IPS-20b (cell line): ENCODE data around the gene MAST4.

Experiments used
- H3K27ac ChIP-seq: one replicate; pipeline ENCODE4 v1.5.1; 2013; ENCODE audit warnings: low read length
- H3K27me3 ChIP-seq: 2 replicates; pipeline ENCODE4 v1.6.1; 2013; ENCODE audit warnings: mild to moderate bottlenecking, low read length, inconsistent platforms; ENCODE audit not compliant: insufficient read depth
- H3K36me3 ChIP-seq: 2 replicates; pipeline ENCODE4 v1.6.1; 2013; ENCODE audit warnings: low read depth, mild to moderate bottlenecking, inconsistent platforms, low read length, moderate library complexity; ENCODE audit not compliant: insufficient read depth
- H3K4me1 ChIP-seq: 2 replicates; pipeline ENCODE4 v1.6.1; 2013; ENCODE audit warnings: mild to moderate bottlenecking, control low read depth, inconsistent platforms, low read length, moderate library complexity; ENCODE audit not compliant: insufficient read depth
- H3K4me3 ChIP-seq: 2 replicates; pipeline ENCODE4 v1.5.1; 2013; ENCODE audit warnings: mild to moderate bottlenecking, low read length, inconsistent platforms
- H3K9ac ChIP-seq: 2 replicates; pipeline ENCODE4 v1.6.1; 2013; ENCODE audit warnings: low read depth, mild to moderate bottlenecking, inconsistent platforms, low read length, moderate library complexity
- H3K9me3 ChIP-seq: 2 replicates; pipeline ENCODE4 v1.6.1; 2013; ENCODE audit warnings: mild to moderate bottlenecking, low read depth, low read length, inconsistent platforms; ENCODE audit not compliant: insufficient read depth

Gene MAST4

DNA sequence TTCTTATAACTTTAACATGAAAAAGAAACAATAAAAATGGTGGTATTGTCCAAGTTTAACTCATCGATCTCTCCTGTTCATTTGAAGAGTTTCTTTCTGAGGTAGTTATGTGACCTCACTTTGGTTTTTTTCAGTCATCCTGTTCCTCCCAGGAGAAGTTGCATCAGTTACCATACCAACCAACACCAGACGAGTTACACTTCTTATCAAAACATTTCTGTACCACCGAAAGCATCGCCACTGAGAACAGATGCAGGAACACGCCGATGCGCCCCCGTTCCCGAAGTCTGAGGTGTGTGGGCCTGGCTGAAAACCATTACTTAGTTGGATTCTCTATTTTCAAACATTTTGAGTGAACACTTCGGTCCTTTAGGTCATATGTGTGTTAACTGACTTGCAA, 504.1 kb downstream of the MAST4 start:
- Histone ChIP-seq H3K4me3 (no peak overlapping the region), H3K9ac (no peak overlapping the region)

GRCh38 chr5:67102708-67103107, 506.5 kb downstream of the MAST4 start:
- H3K4me3 ChIP-seq: no peak overlapping the region
- no peaks in the 10 kb centered on the region for H3K9me3 ChIP-seq
- H3K9ac ChIP-seq: no peak overlapping the region
- H3K36me3 ChIP-seq: no peaks in the 10 kb centered on the region
- H3K4me1 ChIP-seq: 0 out of 2 replicates have a peak, but pooled peaks cover 3% of the 10 kb centered on the region
- H3K27ac ChIP-seq: no peak overlapping the region
- H3K27me3 ChIP-seq: no peaks in the 10 kb centered on the region

More for the DNA sequence above, 504.1 kb downstream of the MAST4 start:
- Histone ChIP-seq H3K9me3 (no peaks in the 10 kb centered on the region), H3K4me1 (peaks cover 5% of the 10 kb centered on the region), H3K36me3 (no peaks in the 10 kb centered on the region), H3K27ac (no peak overlapping the region), H3K27me3 (no peaks in the 10 kb centered on the region)

DNA sequence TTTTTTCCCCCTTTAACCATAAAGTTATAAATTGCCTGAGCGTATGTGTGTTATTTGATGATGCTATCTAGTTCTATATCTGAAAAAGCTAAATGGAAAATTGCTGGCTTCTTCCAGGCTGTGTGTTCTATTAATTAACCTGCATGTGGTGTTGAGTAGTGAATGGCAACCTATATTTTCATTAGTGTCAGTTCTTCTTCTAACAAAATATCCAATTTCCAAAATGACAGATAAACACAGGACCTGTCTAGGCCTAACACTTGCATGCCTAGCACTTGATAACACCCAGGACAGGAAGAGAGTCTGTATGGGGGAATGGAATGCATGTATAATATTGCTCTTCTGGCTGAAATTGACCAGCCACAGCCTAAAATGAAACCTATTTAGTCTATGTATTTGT, 508.7 kb downstream of the MAST4 start:
- H3K4me3 ChIP-seq: no peak overlapping the region
- H3K9ac ChIP-seq: no peak overlapping the region
- no peak overlapping the region for H3K27ac ChIP-seq
- no peaks in the 10 kb centered on the region for H3K36me3 ChIP-seq
- H3K4me1 ChIP-seq: 0 out of 2 replicates have a peak, but pooled peaks cover 3% of the 10 kb centered on the region
- no peaks in the 10 kb centered on the region for H3K9me3 ChIP-seq
- H3K27me3 ChIP-seq: no peaks in the 10 kb centered on the region

- Histone ChIP-seq H3K27me3 (no peaks in the 10 kb centered on the region), H3K4me1 (0 out of 2 replicates have a peak, but pooled peaks cover 3% of the 10 kb centered on the region), H3K27ac (no peak overlapping the region), H3K36me3 (no peaks in the 10 kb centered on the region), H3K9me3 (no peaks in the 10 kb centered on the region), H3K4me3 (no peak overlapping the region), H3K9ac (no peak overlapping the region)
Observed at GRCh38 chr5:67105270-67105669, 509.1 kb downstream of the MAST4 start.

DNA sequence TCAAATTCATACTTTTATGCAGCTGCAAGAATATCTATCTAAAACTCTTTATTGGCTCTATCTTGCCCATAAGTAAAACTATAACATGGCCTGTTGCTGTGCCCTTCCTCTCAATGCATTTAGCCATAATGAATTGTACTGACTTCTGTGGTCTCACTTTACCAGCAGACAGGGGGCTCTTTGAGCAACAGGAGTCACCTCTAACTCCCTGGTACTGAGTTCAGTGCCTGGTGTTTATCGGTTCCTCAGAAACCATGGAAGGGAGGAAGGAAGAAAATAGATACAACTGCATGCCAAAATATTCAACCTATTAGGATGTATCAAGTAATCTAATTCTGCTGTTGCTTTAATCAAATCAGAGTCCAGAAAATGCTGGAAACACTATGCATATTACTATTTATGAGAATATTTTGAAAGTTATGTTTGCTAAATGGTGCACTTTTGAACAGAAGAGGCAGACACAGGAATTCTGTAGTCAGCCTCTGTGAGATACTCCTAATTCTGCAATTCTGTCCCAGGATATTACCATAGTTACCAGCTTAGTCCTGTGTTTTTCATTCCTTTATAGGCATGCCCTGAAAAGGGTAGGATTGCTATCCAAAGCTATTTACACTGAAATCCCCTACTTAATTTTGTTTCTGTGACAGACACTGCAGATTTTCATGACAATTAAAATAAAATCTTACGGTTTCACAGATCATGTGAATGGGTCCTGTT, 510.6 kb downstream of the MAST4 start:
- Histone ChIP-seq H3K4me3 (no peak overlapping the region), H3K4me1 (0 out of 2 replicates have a peak, but pooled peaks cover 3% of the 10 kb centered on the region), H3K36me3 (no peaks in the 10 kb centered on the region), H3K27me3 (no peaks in the 10 kb centered on the region), H3K27ac (no peak overlapping the region), H3K9ac (no peak overlapping the region), H3K9me3 (no peaks in the 10 kb centered on the region)

DNA sequence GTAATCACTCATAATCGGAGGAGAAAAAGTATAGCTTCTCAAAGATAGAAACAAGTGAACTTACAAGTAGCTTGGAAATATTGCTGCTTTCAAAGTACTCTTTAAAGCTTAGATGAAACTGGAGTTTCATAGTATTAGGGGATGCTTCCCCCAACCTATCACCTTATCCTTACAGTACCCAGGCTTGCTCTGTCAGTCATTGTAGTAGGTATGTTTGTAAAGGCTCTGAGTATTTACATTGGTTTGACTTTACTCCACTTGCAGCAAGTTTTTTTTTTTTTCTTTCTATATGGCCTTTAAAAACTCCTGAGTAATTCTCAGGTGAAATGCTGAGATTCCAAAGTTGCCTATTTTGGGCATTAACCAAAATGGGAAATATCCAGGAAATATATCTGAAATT, 515.6 kb downstream of the MAST4 start:
- no peaks in the 10 kb centered on the region for H3K27me3 ChIP-seq
- 0 out of 2 replicates have a peak, but pooled peaks cover 3% of the 10 kb centered on the region for H3K4me1 ChIP-seq
- H3K9me3 ChIP-seq: no peaks in the 10 kb centered on the region
- no peak overlapping the region for H3K9ac ChIP-seq
- no peak overlapping the region for H3K4me3 ChIP-seq
- H3K36me3 ChIP-seq: no peaks in the 10 kb centered on the region
- no peak overlapping the region for H3K27ac ChIP-seq

GRCh38 chr5:67115246-67115645, 519.1 kb downstream of the MAST4 start:
- no peak overlapping the region for H3K9ac ChIP-seq
- H3K4me3 ChIP-seq: no peak overlapping the region
- H3K4me1 ChIP-seq: no peaks in the 10 kb centered on the region
- no peaks in the 10 kb centered on the region for H3K9me3 ChIP-seq
- H3K36me3 ChIP-seq: no peaks in the 10 kb centered on the region
- no peak overlapping the region for H3K27ac ChIP-seq
- H3K27me3 ChIP-seq: no peaks in the 10 kb centered on the region

DNA sequence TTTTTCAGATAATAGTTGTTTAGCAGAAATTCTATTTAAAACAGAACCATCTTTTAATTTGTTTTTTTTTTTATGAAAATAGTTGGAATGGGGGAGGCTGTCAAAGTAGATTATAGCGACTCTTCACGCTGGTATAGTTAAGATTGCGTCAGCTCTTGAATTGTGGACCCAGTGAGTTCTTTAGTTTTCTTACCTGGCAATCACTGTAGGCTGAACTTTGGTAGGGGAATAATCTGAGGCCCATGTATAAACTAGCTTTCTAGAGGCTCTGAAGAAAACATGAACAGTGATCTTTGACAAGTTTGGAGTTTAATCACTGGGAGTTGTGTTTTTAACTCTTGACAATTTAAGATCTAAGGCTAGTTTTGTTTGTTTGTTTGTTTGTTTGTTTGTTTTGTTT, 519.6 kb downstream of the MAST4 start:
- no peaks in the 10 kb centered on the region for H3K9me3 ChIP-seq
- H3K27me3 ChIP-seq: no peaks in the 10 kb centered on the region
- no peak overlapping the region for H3K9ac ChIP-seq
- H3K4me1 ChIP-seq: no peaks in the 10 kb centered on the region
- no peak overlapping the region for H3K4me3 ChIP-seq
- no peak overlapping the region for H3K27ac ChIP-seq
- H3K36me3 ChIP-seq: no peaks in the 10 kb centered on the region

- Histone ChIP-seq H3K9ac (no peak overlapping the region), H3K27ac (no peak overlapping the region), H3K4me3 (no peak overlapping the region), H3K27me3 (no peaks in the 10 kb centered on the region), H3K4me1 (no peaks in the 10 kb centered on the region), H3K36me3 (no peaks in the 10 kb centered on the region), H3K9me3 (no peaks in the 10 kb centered on the region)
Observed at GRCh38 chr5:67118050-67118620, 521.9 kb downstream of the MAST4 start.

GRCh38 chr5:67119010-67119409, 522.8 kb downstream of the MAST4 start:
- no peaks in the 10 kb centered on the region for H3K4me1 ChIP-seq
- H3K9me3 ChIP-seq: no peaks in the 10 kb centered on the region
- H3K27ac ChIP-seq: no peak overlapping the region
- H3K9ac ChIP-seq: no peak overlapping the region
- H3K4me3 ChIP-seq: no peak overlapping the region
- H3K36me3 ChIP-seq: no peaks in the 10 kb centered on the region
- no peaks in the 10 kb centered on the region for H3K27me3 ChIP-seq

DNA sequence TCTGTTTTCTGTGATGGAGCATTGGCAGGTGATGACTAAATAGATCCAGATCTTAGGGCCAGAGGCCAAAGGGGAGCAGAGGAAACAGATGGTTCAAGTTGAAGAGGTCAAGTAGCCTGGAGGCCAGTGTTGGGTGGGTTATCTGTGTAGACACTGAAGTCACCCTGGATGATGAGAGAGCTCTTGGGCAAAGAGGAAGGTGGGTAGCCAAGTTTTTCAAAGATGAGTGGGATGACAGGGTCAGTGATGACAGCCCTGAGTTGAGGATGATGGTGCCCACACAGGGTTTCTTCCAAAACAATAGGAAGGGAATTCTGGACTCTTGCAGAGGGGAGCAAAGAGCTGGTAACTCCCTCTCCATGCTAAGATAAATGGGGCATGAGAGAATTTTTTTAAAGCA, 523.8 kb downstream of the MAST4 start:
- Histone ChIP-seq H3K27me3 (no peaks in the 10 kb centered on the region), H3K4me3 (no peak overlapping the region), H3K9me3 (no peaks in the 10 kb centered on the region), H3K4me1 (no peaks in the 10 kb centered on the region), H3K27ac (no peak overlapping the region), H3K36me3 (no peaks in the 10 kb centered on the region), H3K9ac (no peak overlapping the region)

GRCh38 chr5:67123819-67124218, 527.6 kb downstream of the MAST4 start:
- H3K9ac ChIP-seq: no peak overlapping the region
- no peaks in the 10 kb centered on the region for H3K27me3 ChIP-seq
- no peak overlapping the region for H3K4me3 ChIP-seq
- H3K4me1 ChIP-seq: no peaks in the 10 kb centered on the region
- no peaks in the 10 kb centered on the region for H3K9me3 ChIP-seq
- no peaks in the 10 kb centered on the region for H3K36me3 ChIP-seq
- no peak overlapping the region for H3K27ac ChIP-seq
